CD4-positive, CD25-positive, alpha-beta regulatory T cell (primary cell): Measurements from ENCODE around the gene FCSK. TPM values are rescaled to one million over a fixed set of nuclear protein-coding genes. Genes with fewer than 3 reads are reported as not detected.

Source experiments
- ATAC-seq, 2 donors: fragments of 150-1000 bp; cut with Tn5 transposase; one replicate each; pipeline ENCODE4 v1.10.0; 2021; ENCODE audit warnings: low read depth in 2 of 2, moderate number of reproducible peaks in 2 of 2, moderate library complexity in 1 of 2
- DNase-seq, 3 donors: peaks; one replicate each; pipeline versions ENCODE4 v3.0.0 to v3.0.0-alpha.2; 2012 to 2022; ENCODE audit warnings: mixed read lengths in 1 of 3
- H3K27ac ChIP-seq: one replicate; pipeline ENCODE4 v1.7.0; 2013; ENCODE audit warnings: mild to moderate bottlenecking, low read length; ENCODE audit not compliant: insufficient read depth, poor library complexity, severe bottlenecking
- H3K27me3 ChIP-seq: one replicate; pipeline ENCODE4 v1.7.0; 2013; ENCODE audit warnings: low read length; ENCODE audit not compliant: control insufficient read depth, insufficient read depth
- H3K36me3 ChIP-seq: one replicate; pipeline ENCODE4 v1.7.0; 2013; ENCODE audit warnings: mild to moderate bottlenecking, low read length, moderate library complexity; ENCODE audit not compliant: control insufficient read depth, insufficient read depth
- H3K4me1 ChIP-seq: 2 replicates; pipeline ENCODE4 v1.7.0; 2013; ENCODE audit warnings: mild to moderate bottlenecking, low read length; ENCODE audit not compliant: insufficient read depth, control insufficient read depth, poor library complexity, severe bottlenecking
- H3K4me3 ChIP-seq: one replicate; pipeline ENCODE4 v1.7.0; 2013; ENCODE audit warnings: low read depth, mild to moderate bottlenecking, low read length, moderate library complexity
- H3K9me3 ChIP-seq, 2 experiments: 1 replicate in 1 of 2; 2 replicates in 1 of 2; pipeline ENCODE4 v1.7.0; 2013; ENCODE audit warnings: low read length in 2 of 2, mild to moderate bottlenecking in 1 of 2, moderate library complexity in 1 of 2; ENCODE audit not compliant: control insufficient read depth in 2 of 2
- H3K27ac Mint-ChIP-seq, 3 donors: one replicate each; pipeline ENCODE4 v1.8.0; 2020 to 2022; ENCODE audit warnings: mild to moderate bottlenecking in 3 of 3, mixed read lengths in 3 of 3, moderate library complexity in 2 of 3
- H3K27me3 Mint-ChIP-seq: one replicate; pipeline ENCODE4 v1.8.0; 2022; ENCODE audit warnings: mild to moderate bottlenecking, mixed read lengths
- H3K36me3 Mint-ChIP-seq: one replicate; pipeline ENCODE4 v1.8.0; 2020; ENCODE audit warnings: mixed read lengths
- H3K4me1 Mint-ChIP-seq, 4 donors: one replicate each; pipeline ENCODE4 v1.8.0; 2020 to 2022; ENCODE audit warnings: mixed read lengths in 4 of 4, mild to moderate bottlenecking in 1 of 4
- H3K4me3 Mint-ChIP-seq, 4 donors: one replicate each; pipeline ENCODE4 v1.8.0; 2020 to 2022; ENCODE audit warnings: mild to moderate bottlenecking in 4 of 4, mixed read lengths in 4 of 4, moderate library complexity in 3 of 4
- H3K9me3 Mint-ChIP-seq, 7 donors: one replicate each; pipeline ENCODE4 v1.8.0; 2020 to 2022; ENCODE audit warnings: mixed read lengths in 7 of 7, mild to moderate bottlenecking in 3 of 7, moderate library complexity in 2 of 7
- polyA plus RNA-seq, 4 donors: library from polyadenylated mRNA; unstranded; fragments of 300-500 nt; fragmentation: Illumina TruSeq; gene quantifications; one replicate each; pipeline ENCODE4 v1.2.3, GENCODE V29; 2021
- total RNA-seq: library from RNA; stranded (reverse); gene quantifications from one replicate; pipeline ENCODE4 v1.2.3, GENCODE V29; 2022

Gene FCSK
- total and polyA plus RNA-seq, 5 donors from 2014 or later = 5.7 to 28.5 (median 9.2) TPM

GRCh38 chr16:70494202-70494770, 39.9 kb downstream of the FCSK start:
- peaks cover 0 to 6% (median 5%) of the 10 kb centered on the region in 4 donors for H3K4me1 Mint-ChIP-seq
- ATAC-seq = no peak
- no peaks in the 10 kb centered on the region for H3K9me3 Mint-ChIP-seq
- Histone ChIP-seq H3K9me3 (no peaks in the 10 kb centered on the region), H3K27ac (no peak overlapping the region), H3K27me3 (no peaks in the 10 kb centered on the region), H3K36me3 (peaks cover 65% of the 10 kb centered on the region), H3K4me3 (no peak overlapping the region), H3K4me1 (no peaks in the 10 kb centered on the region)
- peak in 1 of 3 donors; percentile 37 for DNase-seq
- no peaks in the 10 kb centered on the region for H3K27me3 Mint-ChIP-seq
- H3K27ac Mint-ChIP-seq = no peak overlapping the region
- no peak overlapping the region for H3K4me3 Mint-ChIP-seq
- H3K36me3 Mint-ChIP-seq = peaks cover 26% of the 10 kb centered on the region

- DNase-seq (no peak), ATAC-seq (no peak)
- Mint-ChIP-seq H3K4me3 (no peak overlapping the region), H3K4me1 (peaks cover 0 to 6% (median 5%) of the 10 kb centered on the region in 4 donors), H3K27ac (no peak overlapping the region), H3K27me3 (no peaks in the 10 kb centered on the region), H3K9me3 (no peaks in the 10 kb centered on the region), H3K36me3 (peaks cover 26% of the 10 kb centered on the region)
- H3K4me1 ChIP-seq = no peaks in the 10 kb centered on the region
- H3K27ac ChIP-seq = no peak overlapping the region
- H3K9me3 ChIP-seq = no peaks in the 10 kb centered on the region
- H3K4me3 ChIP-seq = no peak overlapping the region
- H3K36me3 ChIP-seq = peaks cover 62% of the 10 kb centered on the region
- no peaks in the 10 kb centered on the region for H3K27me3 ChIP-seq
Observed at GRCh38 chr16:70494777-70495176, 40.4 kb downstream of the FCSK start.

- H3K27me3 ChIP-seq = no peaks in the 10 kb centered on the region
- no peak overlapping the region for H3K4me3 ChIP-seq
- Mint-ChIP-seq H3K36me3 (peaks cover 27% of the 10 kb centered on the region), H3K9me3 (no peaks in the 10 kb centered on the region), H3K27ac (no peak overlapping the region), H3K27me3 (no peaks in the 10 kb centered on the region), H3K4me3 (no peak overlapping the region), H3K4me1 (peaks cover 0 to 6% (median 5%) of the 10 kb centered on the region in 4 donors)
- no peak for ATAC-seq
- H3K4me1 ChIP-seq = no peaks in the 10 kb centered on the region
- H3K36me3 ChIP-seq = peaks cover 62% of the 10 kb centered on the region
- DNase-seq = no peak
- no peak overlapping the region for H3K27ac ChIP-seq
- no peaks in the 10 kb centered on the region for H3K9me3 ChIP-seq
Observed at GRCh38 chr16:70495425-70496182, 41.2 kb downstream of the FCSK start.

GRCh38 chr16:70496513-70496912, 42.1 kb downstream of the FCSK start:
- peak overlapping the region in 1 of 3 donors; percentile 46 for H3K27ac Mint-ChIP-seq
- H3K36me3 ChIP-seq = peaks cover 65% of the 10 kb centered on the region
- ATAC-seq (no peak), DNase-seq (no peak)
- H3K4me1 Mint-ChIP-seq = peaks cover 0 to 6% (median 5%) of the 10 kb centered on the region in 4 donors
- no peak overlapping the region for H3K27ac ChIP-seq
- peaks cover 32% of the 10 kb centered on the region for H3K36me3 Mint-ChIP-seq
- H3K4me3 ChIP-seq = no peak overlapping the region
- no peaks in the 10 kb centered on the region for H3K9me3 ChIP-seq
- H3K9me3 Mint-ChIP-seq = no peaks in the 10 kb centered on the region
- H3K27me3 Mint-ChIP-seq = no peaks in the 10 kb centered on the region
- no peaks in the 10 kb centered on the region for H3K27me3 ChIP-seq
- no peak overlapping the region for H3K4me3 Mint-ChIP-seq
- H3K4me1 ChIP-seq = no peaks in the 10 kb centered on the region

- Mint-ChIP-seq H3K27ac (peak overlapping the region in 2 of 3 donors; percentile 74 to 79), H3K4me3 (peak overlapping the region in 1 of 4 donors; percentile 11), H3K9me3 (no peaks in the 10 kb centered on the region), H3K4me1 (peaks cover 0 to 11% (median 8%) of the 10 kb centered on the region in 4 donors), H3K27me3 (no peaks in the 10 kb centered on the region), H3K36me3 (peaks cover 30% of the 10 kb centered on the region)
- Histone ChIP-seq H3K27ac (peak overlapping the region; percentile 34), H3K9me3 (no peaks in the 10 kb centered on the region), H3K4me3 (peak overlapping the region; percentile 58), H3K4me1 (peaks cover 8% of the 10 kb centered on the region), H3K36me3 (peaks cover 54% of the 10 kb centered on the region), H3K27me3 (no peaks in the 10 kb centered on the region)
- peak in 2 of 3 donors; percentile 47 to 65 for DNase-seq
- peak; percentile 61 to 72 for ATAC-seq
Observed at GRCh38 chr16:70508752-70509151, 54.4 kb downstream of the FCSK start.

GRCh38 chr16:70510216-70510615, 55.8 kb downstream of the FCSK start:
- Histone ChIP-seq H3K4me1 (peaks cover 8% of the 10 kb centered on the region), H3K9me3 (no peaks in the 10 kb centered on the region), H3K4me3 (no peak overlapping the region), H3K27me3 (no peaks in the 10 kb centered on the region), H3K27ac (no peak overlapping the region), H3K36me3 (peaks cover 59% of the 10 kb centered on the region)
- no peak overlapping the region for H3K4me3 Mint-ChIP-seq
- no peaks in the 10 kb centered on the region for H3K9me3 Mint-ChIP-seq
- H3K4me1 Mint-ChIP-seq = peaks cover 0 to 11% (median 8%) of the 10 kb centered on the region in 4 donors
- H3K36me3 Mint-ChIP-seq = peaks cover 35% of the 10 kb centered on the region
- DNase-seq (no peak), ATAC-seq (no peak)
- peak overlapping the region in 2 of 3 donors; percentile 32 to 74 for H3K27ac Mint-ChIP-seq
- no peaks in the 10 kb centered on the region for H3K27me3 Mint-ChIP-seq

- H3K27ac ChIP-seq = no peak overlapping the region
- Mint-ChIP-seq H3K36me3 (peaks cover 39% of the 10 kb centered on the region), H3K27me3 (no peaks in the 10 kb centered on the region), H3K9me3 (no peaks in the 10 kb centered on the region), H3K27ac (no peak overlapping the region), H3K4me3 (no peak overlapping the region), H3K4me1 (peaks cover 0 to 11% (median 8%) of the 10 kb centered on the region in 4 donors)
- peaks cover 8% of the 10 kb centered on the region for H3K4me1 ChIP-seq
- no peaks in the 10 kb centered on the region for H3K27me3 ChIP-seq
- no peak overlapping the region for H3K4me3 ChIP-seq
- no peak for DNase-seq
- H3K9me3 ChIP-seq = no peaks in the 10 kb centered on the region
- ATAC-seq = no peak
- H3K36me3 ChIP-seq = peaks cover 67% of the 10 kb centered on the region
Observed at GRCh38 chr16:70511833-70512232, 57.4 kb downstream of the FCSK start.
